HEK293 (cell line): ENCODE measurements around the gene PIK3R5.
A peak's percentile ranks its signal among the peaks of the same experiment; 100 is the strongest.

Source experiments
- CTCF ChIA-PET: fragments of 350-600 bp; formaldehyde crosslinking; extraction: SDS; loops from one replicate; lab custom pipeline; 2021; ENCODE audit warnings: antibody characterized with exemption; lab: Yijun Ruan, JAX
- POLR2A ChIA-PET: fragments of 300-600 bp; formaldehyde crosslinking; extraction: SDS; loops from one replicate; lab custom pipeline; 2020; ENCODE audit warnings: antibody characterized with exemption, inconsistent platforms; lab: Yijun Ruan, JAX
- H3K27ac ChIP-seq: fragments of 200-500 bp; sonication (Bioruptor generic); 2 replicates; pipeline ENCODE4 v1.5.1; 2014; ENCODE audit warnings: low read depth, low read length, control low read depth, inconsistent platforms; ENCODE audit errors: extremely low read depth
- H3K36me3 ChIP-seq, 2 experiments: fragments of 200-500 bp in 1 of 2; sonication (Bioruptor generic) in 1 of 2; 1 replicate in 1 of 2; 2 replicates in 1 of 2; pipeline ENCODE4 v1.5.1; 2014 to 2017; ENCODE audit warnings: inconsistent platforms in 2 of 2, low read length in 2 of 2; ENCODE audit not compliant: control insufficient read depth in 2 of 2, insufficient read depth in 1 of 2
- H3K4me1 ChIP-seq: fragments of 200-500 bp; sonication (Bioruptor generic); 2 replicates; pipeline ENCODE4 v1.5.1; 2014; ENCODE audit warnings: mild to moderate bottlenecking, low read length, inconsistent platforms; ENCODE audit not compliant: control insufficient read depth, insufficient read depth
- H3K4me3 ChIP-seq: 2 replicates; pipeline ENCODE4 v1.5.1; 2011; ENCODE audit warnings: low read depth, mild to moderate bottlenecking, control low read depth, low read length, moderate library complexity
- H3K9me3 ChIP-seq: fragments of 200-500 bp; sonication (Bioruptor generic); 2 replicates; pipeline ENCODE4 v1.5.1; 2014; ENCODE audit warnings: low read depth, low read length, inconsistent platforms; ENCODE audit not compliant: control insufficient read depth, insufficient read depth
- EGR2 ChIP-seq: fragments of 450-650 bp; formaldehyde crosslinking; IDR thresholded peaks from 2 replicates; pipeline ENCODE4 v1.5.1; 2016; ENCODE audit warnings: low read depth, missing biosample characterization, missing genetic modification characterization
- GLI4 ChIP-seq: fragments of 450-650 bp; formaldehyde crosslinking; IDR thresholded peaks from 2 replicates; pipeline ENCODE4 v1.5.1; 2016; ENCODE audit warnings: missing biosample characterization, missing genetic modification characterization
- MYNN ChIP-seq: fragments of 450-650 bp; formaldehyde crosslinking; IDR thresholded peaks from 2 replicates; pipeline ENCODE4 v1.5.1; 2016; ENCODE audit warnings: missing biosample characterization, missing genetic modification characterization, borderline replicate concordance
- OVOL3 ChIP-seq: fragments of 450-650 bp; formaldehyde crosslinking; IDR thresholded peaks from 2 replicates; pipeline ENCODE4 v1.5.1; 2016; ENCODE audit warnings: missing biosample characterization, missing genetic modification characterization
- PRDM10 ChIP-seq: fragments of 450-650 bp; formaldehyde crosslinking; IDR thresholded peaks from 2 replicates; pipeline ENCODE4 v1.5.1; 2016; ENCODE audit warnings: missing biosample characterization, missing genetic modification characterization
- RBAK ChIP-seq: fragments of 450-650 bp; formaldehyde crosslinking; IDR thresholded peaks from 2 replicates; pipeline ENCODE4 v1.5.1; 2016; ENCODE audit warnings: missing biosample characterization, missing genetic modification characterization
- WT1 ChIP-seq: fragments of 450-650 bp; formaldehyde crosslinking; IDR thresholded peaks from 2 replicates; pipeline ENCODE4 v1.5.1; 2016; ENCODE audit warnings: missing biosample characterization, missing genetic modification characterization
- ZBTB8A ChIP-seq: fragments of 450-650 bp; formaldehyde crosslinking; IDR thresholded peaks from 2 replicates; pipeline ENCODE4 v1.5.1; 2016; ENCODE audit warnings: missing biosample characterization, missing genetic modification characterization
- ZFP41 ChIP-seq: fragments of 450-650 bp; formaldehyde crosslinking; IDR thresholded peaks from 2 replicates; pipeline ENCODE4 v1.5.1; 2016; ENCODE audit warnings: missing biosample characterization, missing genetic modification characterization, borderline replicate concordance
- ZNF133 ChIP-seq: fragments of 450-650 bp; formaldehyde crosslinking; IDR thresholded peaks from 2 replicates; pipeline ENCODE4 v1.5.1; 2016; ENCODE audit warnings: missing biosample characterization, missing genetic modification characterization
- ZNF19 ChIP-seq: fragments of 450-650 bp; formaldehyde crosslinking; IDR thresholded peaks from 2 replicates; pipeline ENCODE4; 2016; ENCODE audit warnings: missing biosample characterization, missing genetic modification characterization, low read depth
- ZNF2 ChIP-seq: fragments of 450-650 bp; formaldehyde crosslinking; IDR thresholded peaks from 2 replicates; pipeline ENCODE4 v1.5.1; 2016; ENCODE audit warnings: missing biosample characterization, missing genetic modification characterization
- ZNF239 ChIP-seq: fragments of 450-650 bp; formaldehyde crosslinking; IDR thresholded peaks from 2 replicates; pipeline ENCODE4 v1.5.1; 2016; ENCODE audit warnings: missing biosample characterization, missing genetic modification characterization
- ZNF248 ChIP-seq: fragments of 450-650 bp; formaldehyde crosslinking; IDR thresholded peaks from 2 replicates; pipeline ENCODE4 v1.5.1; 2017; ENCODE audit warnings: missing biosample characterization, missing genetic modification characterization
- ZNF37A ChIP-seq: fragments of 450-650 bp; IDR thresholded peaks from 2 replicates; pipeline ENCODE4 v1.5.1; 2018; ENCODE audit warnings: missing biosample characterization, missing genetic modification characterization
- ZNF394 ChIP-seq: fragments of 450-650 bp; formaldehyde crosslinking; IDR thresholded peaks from 2 replicates; pipeline ENCODE4 v1.5.1; 2016; ENCODE audit warnings: missing biosample characterization, missing genetic modification characterization, mild to moderate bottlenecking, moderate library complexity, borderline replicate concordance
- ZNF558 ChIP-seq: fragments of 450-650 bp; formaldehyde crosslinking; IDR thresholded peaks from 2 replicates; pipeline ENCODE4 v1.5.1; 2016; ENCODE audit warnings: missing biosample characterization, missing genetic modification characterization
- ZNF561 ChIP-seq: fragments of 450-650 bp; IDR thresholded peaks from 2 replicates; pipeline ENCODE4 v1.5.1; 2018; ENCODE audit warnings: missing biosample characterization, missing genetic modification characterization, borderline replicate concordance
- ZNF658 ChIP-seq: fragments of 450-650 bp; formaldehyde crosslinking; IDR thresholded peaks from 2 replicates; pipeline ENCODE4; 2016; ENCODE audit warnings: missing biosample characterization, missing genetic modification characterization
- ZNF677 ChIP-seq: fragments of 450-650 bp; IDR thresholded peaks from 2 replicates; pipeline ENCODE4 v1.5.0; 2018; ENCODE audit warnings: missing biosample characterization, mild to moderate bottlenecking, missing genetic modification characterization, moderate library complexity
- ZNF776 ChIP-seq: fragments of 450-650 bp; formaldehyde crosslinking; IDR thresholded peaks from 2 replicates; pipeline ENCODE4 v1.5.0; 2017; ENCODE audit warnings: missing biosample characterization, missing genetic modification characterization, borderline replicate concordance
- ZXDB ChIP-seq: fragments of 450-650 bp; formaldehyde crosslinking; IDR thresholded peaks from 2 replicates; pipeline ENCODE4 v1.5.1; 2016; ENCODE audit warnings: missing biosample characterization, missing genetic modification characterization
- TF ChIP-seq, protein P1 (sequence below): fragments of 450-650 bp; formaldehyde crosslinking; IDR thresholded peaks from 2 replicates; pipeline ENCODE4 v1.5.1; 2017; ENCODE audit warnings: missing biosample characterization, missing genetic modification characterization
- TF ChIP-seq, protein P2 (sequence below): fragments of 450-650 bp; IDR thresholded peaks from 2 replicates; pipeline ENCODE4 v1.5.1; 2018; ENCODE audit warnings: missing biosample characterization, missing genetic modification characterization

PIK3R5 gene

DNA sequence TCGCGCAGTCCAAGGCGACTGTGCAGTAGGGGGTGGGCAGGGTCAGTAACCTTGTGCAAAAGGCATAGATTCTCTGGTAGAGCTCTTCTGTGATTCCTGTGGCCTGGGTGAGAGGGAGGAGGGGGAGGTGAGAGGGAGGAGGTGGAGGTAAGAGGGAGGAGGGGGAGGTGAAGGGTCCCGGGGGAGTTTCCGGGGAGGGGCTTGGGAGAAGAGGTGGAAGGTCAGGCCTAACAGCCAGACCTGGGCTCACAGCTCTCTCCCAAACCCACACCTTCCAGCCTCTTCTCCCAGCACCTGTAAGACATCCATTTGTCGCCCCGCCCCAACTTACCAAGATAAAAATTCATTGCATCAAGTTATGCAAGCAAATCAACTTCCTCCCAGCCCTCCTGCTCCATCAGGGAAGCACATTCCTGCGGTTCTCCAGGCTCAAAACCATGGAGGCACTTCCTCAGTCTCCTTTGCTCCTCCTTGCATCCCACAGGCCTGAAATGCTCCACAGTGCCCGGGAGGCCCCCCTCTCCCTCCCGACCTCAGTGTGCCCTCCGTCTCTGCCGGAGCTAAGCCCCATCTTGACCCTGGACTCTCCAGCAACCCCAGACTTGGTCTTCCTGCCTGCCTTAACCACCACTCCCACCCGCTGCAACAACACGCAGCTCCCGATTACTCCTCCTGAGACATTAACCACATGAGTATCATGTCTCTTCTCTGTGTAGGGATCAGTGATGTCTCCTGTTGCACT is 128.5 kb downstream of the PIK3R5 start:
- Histone ChIP-seq H3K27ac (no peak overlapping the region), H3K9me3 (no peaks in the 10 kb centered on the region), H3K36me3 (no peaks in the 10 kb centered on the region), H3K4me3 (no peak overlapping the region), H3K4me1 (no peaks in the 10 kb centered on the region)
- TF ChIP-seq ZNF677 (tag by site-specific recombination) (no peak), ZNF776 (tag by site-specific recombination) (no peak), GLI4 (tag by site-specific recombination) (no peak), OVOL3 (tag by site-specific recombination) (no peak), EGR2 (tag by site-specific recombination) (peak; percentile 52; the same call in 1 of the 2 replicates), ZBTB8A (tag by site-specific recombination) (no peak), ZNF558 (tag by site-specific recombination) (no peak)
- CTCF ChIA-PET = no interaction called here
- POLR2A ChIA-PET = no interaction called here

DNA sequence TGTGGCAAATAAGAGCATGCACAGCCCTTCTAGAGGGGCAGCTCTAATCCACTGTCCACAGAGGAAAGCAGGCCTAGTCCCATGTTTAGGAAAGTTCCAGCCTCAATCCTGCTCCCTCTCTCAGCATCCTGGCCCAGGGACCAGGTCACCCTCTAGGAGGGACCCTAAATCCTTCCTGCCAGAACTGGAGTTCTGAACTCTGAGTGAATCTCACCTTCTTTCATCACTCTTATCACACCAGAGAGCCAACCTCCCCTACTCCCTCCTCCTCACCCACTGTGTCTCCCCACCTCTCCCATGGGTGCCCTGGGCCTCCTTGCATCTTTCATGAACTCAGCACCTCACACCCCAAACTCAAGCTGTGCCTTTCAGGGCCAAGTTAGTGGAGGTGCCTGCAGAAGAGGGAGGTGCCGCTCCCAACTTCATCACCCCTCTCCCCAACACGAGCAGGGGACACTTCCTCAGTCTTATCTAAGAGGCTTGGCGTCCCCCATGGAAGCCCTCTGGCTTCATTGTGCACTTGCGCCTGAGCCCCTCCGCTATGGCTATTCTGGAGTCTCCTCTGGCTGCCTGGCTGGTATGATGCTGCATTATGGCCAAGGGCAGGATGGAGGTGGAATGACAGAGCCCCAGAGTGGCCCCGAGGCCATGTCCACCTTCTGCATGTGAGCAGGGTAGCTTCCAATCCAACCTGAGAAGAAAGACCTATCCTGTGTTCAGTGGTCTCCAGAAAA is 129.7 kb downstream of the PIK3R5 start:
- Histone ChIP-seq H3K36me3 (no peaks in the 10 kb centered on the region), H3K4me1 (no peaks in the 10 kb centered on the region), H3K4me3 (no peak overlapping the region), H3K9me3 (no peaks in the 10 kb centered on the region), H3K27ac (no peak overlapping the region)
- TF ChIP-seq ZNF658 (tag by site-specific recombination) = no peak
- CTCF ChIA-PET = interaction anchor here (0.6 kb wide), 1 partner anchor 438 kb away, joined by 3 read pairs; the partner anchor contains the start of gene RNF222
- POLR2A ChIA-PET = no interaction called here

- ChIA-PET CTCF (interaction anchor here (0.6 to 1.3 kb wide), 3 partner anchors 10 to 54 kb away, joined by 3 to 4 read pairs (median 3); no protein-coding TSS in a partner anchor), POLR2A (no interaction called here)
- TF ChIP-seq ZNF133 (tag by site-specific recombination) (no peak), ZNF37A (no peak), ZXDB (tag by site-specific recombination) (no peak), RBAK (tag by site-specific recombination) (no peak), ZNF561 (tag by site-specific recombination) (no peak), ZNF248 (tag by site-specific recombination) (no peak), ZNF2 (tag by site-specific recombination) (no peak), ZNF394 (tag by site-specific recombination) (no peak), ZFP41 (tag by site-specific recombination) (no peak), PRDM10 (no peak), ZNF19 (tag by site-specific recombination) (no peak), ZNF239 (tag by site-specific recombination) (no peak), WT1 (tag by site-specific recombination) (no peak), MYNN (no peak)
- TF ChIP-seq, protein P1, sequence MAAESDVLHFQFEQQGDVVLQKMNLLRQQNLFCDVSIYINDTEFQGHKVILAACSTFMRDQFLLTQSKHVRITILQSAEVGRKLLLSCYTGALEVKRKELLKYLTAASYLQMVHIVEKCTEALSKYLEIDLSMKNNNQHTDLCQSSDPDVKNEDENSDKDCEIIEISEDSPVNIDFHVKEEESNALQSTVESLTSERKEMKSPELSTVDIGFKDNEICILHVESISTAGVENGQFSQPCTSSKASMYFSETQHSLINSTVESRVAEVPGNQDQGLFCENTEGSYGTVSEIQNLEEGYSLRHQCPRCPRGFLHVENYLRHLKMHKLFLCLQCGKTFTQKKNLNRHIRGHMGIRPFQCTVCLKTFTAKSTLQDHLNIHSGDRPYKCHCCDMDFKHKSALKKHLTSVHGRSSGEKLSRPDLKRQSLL (tag by site-specific recombination) = no peak
- TF ChIP-seq, protein P2, sequence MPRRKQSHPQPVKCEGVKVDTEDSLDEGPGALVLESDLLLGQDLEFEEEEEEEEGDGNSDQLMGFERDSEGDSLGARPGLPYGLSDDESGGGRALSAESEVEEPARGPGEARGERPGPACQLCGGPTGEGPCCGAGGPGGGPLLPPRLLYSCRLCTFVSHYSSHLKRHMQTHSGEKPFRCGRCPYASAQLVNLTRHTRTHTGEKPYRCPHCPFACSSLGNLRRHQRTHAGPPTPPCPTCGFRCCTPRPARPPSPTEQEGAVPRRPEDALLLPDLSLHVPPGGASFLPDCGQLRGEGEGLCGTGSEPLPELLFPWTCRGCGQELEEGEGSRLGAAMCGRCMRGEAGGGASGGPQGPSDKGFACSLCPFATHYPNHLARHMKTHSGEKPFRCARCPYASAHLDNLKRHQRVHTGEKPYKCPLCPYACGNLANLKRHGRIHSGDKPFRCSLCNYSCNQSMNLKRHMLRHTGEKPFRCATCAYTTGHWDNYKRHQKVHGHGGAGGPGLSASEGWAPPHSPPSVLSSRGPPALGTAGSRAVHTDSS (tag by site-specific recombination) = no peak
- no peak overlapping the region for H3K4me3 ChIP-seq
- no peaks in the 10 kb centered on the region for H3K36me3 ChIP-seq
- H3K4me1 ChIP-seq = no peaks in the 10 kb centered on the region
- no peaks in the 10 kb centered on the region for H3K9me3 ChIP-seq
- H3K27ac ChIP-seq = no peak overlapping the region
Observed at GRCh38 chr17:8835106-8835505, 130.4 kb downstream of the PIK3R5 start.
